ENCODE results near the gene LRRC10. TPM values are rescaled to one million over a fixed set of nuclear protein-coding genes. Genes with fewer than 3 reads are reported as not detected.

LRRC10 gene
- total and polyA plus RNA-seq, 2 donors (not counting 3 experiments of a cell fraction or from before 2014, with no cell fraction given) = not detected

- H3K4me3 ChIP-seq (replicated peaks in 1 of 3; ENCODE audit: insufficient read depth in 1 of 3, low read depth in 1 of 3, low read length in 3 of 3) = no peak overlapping the region
- H3K9me1 ChIP-seq (replicated peaks; ENCODE audit: control insufficient read depth, extremely low read depth, insufficient read depth, low read length) = no peaks in the 10 kb centered on the region
- H3K4me1 ChIP-seq (ENCODE audit: control insufficient read depth, extremely low read depth, insufficient read depth, low read length) = peaks cover 8% of the 10 kb centered on the region
- ChIA-PET CTCF (interaction anchor here (2.0 kb wide), 1 partner anchor 13 kb away, joined by 7 read pairs; no protein-coding TSS in a partner anchor), POLR2A (interaction anchor here (0.6 kb wide), 1 partner anchor 1079 kb away, joined by 3 read pairs; no protein-coding TSS in a partner anchor)
- peaks cover 0 to 8% of the 10 kb centered on the region in 2 experiments for H3K36me3 ChIP-seq (ENCODE audit: control insufficient read depth in 2 of 2, extremely low read depth in 1 of 2, insufficient read depth in 2 of 2, low read length in 2 of 2)
- DNase-seq (ENCODE audit: low read depth, low spot score) (no peak), FAIRE-seq (no peak)
- H3K27ac ChIP-seq (ENCODE audit: insufficient read depth, low read depth, low read length) = no peak overlapping the region
- no peaks in the 10 kb centered on the region for H3K27me3 ChIP-seq (ENCODE audit: control insufficient read depth in 2 of 2, insufficient read depth in 2 of 2, low read length in 2 of 2)
- no peak overlapping the region for H3K4me2 ChIP-seq (ENCODE audit: insufficient read depth, low read length)
- dilution Hi-C loops (cut with MboI; ENCODE audit: extremely low pct_ligation_motif_present, low sequenced_read_pairs) (loop anchor here (25.0 kb wide), 1 partner anchor 196 kb away; no protein-coding TSS in a partner anchor), intact Hi-C loops (cut with micrococcal nuclease) (no loop called here)
- BruUV-seq (replicated peaks) = no TSS peak
- no peaks in the 10 kb centered on the region for H3K9me3 ChIP-seq (replicated peaks; ENCODE audit: control insufficient read depth, insufficient read depth, low read length)
- no peak overlapping the region for H3K9ac ChIP-seq (replicated peaks; ENCODE audit: extremely low read depth, insufficient read depth, low read length)
- TF ChIP-seq MYC (IDR thresholded peaks at IDR 0.05; ENCODE audit: low read depth, low read length) = no peak
- no peak for TF ChIP-seq MAX (IDR thresholded peaks at IDR 0.05; ENCODE audit: insufficient read depth, insufficient read length)
- no peak for TF ChIP-seq FOS (IDR thresholded peaks at IDR 0.05; ENCODE audit: borderline replicate concordance, insufficient read depth, low read length)
- no peak for TF ChIP-seq POLR2A (IDR thresholded peaks at IDR 0.05; ENCODE audit: low read depth, low read length)
- TF ChIP-seq, protein P1, sequence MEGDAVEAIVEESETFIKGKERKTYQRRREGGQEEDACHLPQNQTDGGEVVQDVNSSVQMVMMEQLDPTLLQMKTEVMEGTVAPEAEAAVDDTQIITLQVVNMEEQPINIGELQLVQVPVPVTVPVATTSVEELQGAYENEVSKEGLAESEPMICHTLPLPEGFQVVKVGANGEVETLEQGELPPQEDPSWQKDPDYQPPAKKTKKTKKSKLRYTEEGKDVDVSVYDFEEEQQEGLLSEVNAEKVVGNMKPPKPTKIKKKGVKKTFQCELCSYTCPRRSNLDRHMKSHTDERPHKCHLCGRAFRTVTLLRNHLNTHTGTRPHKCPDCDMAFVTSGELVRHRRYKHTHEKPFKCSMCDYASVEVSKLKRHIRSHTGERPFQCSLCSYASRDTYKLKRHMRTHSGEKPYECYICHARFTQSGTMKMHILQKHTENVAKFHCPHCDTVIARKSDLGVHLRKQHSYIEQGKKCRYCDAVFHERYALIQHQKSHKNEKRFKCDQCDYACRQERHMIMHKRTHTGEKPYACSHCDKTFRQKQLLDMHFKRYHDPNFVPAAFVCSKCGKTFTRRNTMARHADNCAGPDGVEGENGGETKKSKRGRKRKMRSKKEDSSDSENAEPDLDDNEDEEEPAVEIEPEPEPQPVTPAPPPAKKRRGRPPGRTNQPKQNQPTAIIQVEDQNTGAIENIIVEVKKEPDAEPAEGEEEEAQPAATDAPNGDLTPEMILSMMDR (IDR thresholded peaks at IDR 0.05; ENCODE audit: extremely low read depth in 1 of 2, insufficient read depth in 1 of 2, low read depth in 1 of 2, low read length in 2 of 2) = no peak
- no peak for TF ChIP-seq POLR2AphosphoS5 (IDR thresholded peaks at IDR 0.05; ENCODE audit: insufficient read depth, low read depth, low read length)
- TF ChIP-seq EZH2 (IDR thresholded peaks at IDR 0.05; ENCODE audit: borderline replicate concordance, low read depth, low read length, severe bottlenecking) = no peak
- no peak for TF ChIP-seq GATA2 (IDR thresholded peaks at IDR 0.05; ENCODE audit: insufficient read depth, insufficient read length, low read depth, low read length)
- no peak for TF ChIP-seq JUN (IDR thresholded peaks at IDR 0.05; ENCODE audit: borderline replicate concordance, insufficient read depth, insufficient read length, low read depth)
- no peak overlapping the region for H2AFZ ChIP-seq (ENCODE audit: low read depth, low read length)
- peaks cover 23% of the 10 kb centered on the region for H3K79me2 ChIP-seq (ENCODE audit: control insufficient read depth, insufficient read depth, low read length)
- H4K20me1 ChIP-seq (replicated peaks; ENCODE audit: control insufficient read depth, extremely low read depth, insufficient read depth, low read length) = peaks cover 3% of the 10 kb centered on the region
Measured at GRCh38 chr12:69583203-69583602, 27.5 kb downstream of the LRRC10 start.

Data from endothelial cell of umbilical vein (primary cell).